Uterine smooth muscle cell (primary cell): ENCODE results near the gene NKIRAS1. TPM values are rescaled to one million over a fixed set of nuclear protein-coding genes. Genes with fewer than 3 reads are reported as not detected.

Experiments used
- total RNA-seq: library from RNA; depleted of rRNA; stranded (reverse); fragments of >200 nt; gene quantifications from 2 replicates; pipeline ENCODE4 v1.2.3, GENCODE V29; 2014

The NKIRAS1 gene
- 14.2 and 14.4 TPM in 2 replicates for total RNA-seq

GRCh38 chr3:23916886-23917678 lies at the start of gene NKIRAS1, which contains the start of gene RPL15:
NKIRAS1 (minus strand) TSS chr3:23916990; CDS start chr3:23910904, 6,086 bp downstream.
RPL15 (plus strand) TSS chr3:23917132; CDS start chr3:23917860, 728 bp downstream.

GRCh38 chr3:23944861-23945662 lies 28.3 kb upstream of the NKIRAS1 start, which contains the start of gene NR1D2:
NR1D2 (plus strand) TSS chr3:23945286; CDS start chr3:23945579, 293 bp downstream.

Other genes with a start within 250 kb of the NKIRAS1 start
- gene UBE2E1, start 111.0 kb downstream of the NKIRAS1 start, total RNA-seq = 125 and 203 TPM in 2 replicates
- 2,608 and 2,649 TPM in 2 replicates for gene RPL15, start 142 bp upstream of the NKIRAS1 start, total RNA-seq
- gene NR1D2, start 28.3 kb upstream of the NKIRAS1 start, total RNA-seq = 71.4 and 73.4 TPM in 2 replicates